Liver (tissue), 9 donors: ENCODE measurements around the gene RFX4. TPM values are rescaled to one million over a fixed set of nuclear protein-coding genes. Genes with fewer than 3 reads are reported as not detected.

Experiments used
- DNase-seq: peaks from one replicate; pipeline ENCODE4 v3.0.0-alpha.2; 2017; ENCODE audit warnings: low spot score
- H3K27ac ChIP-seq, 2 donors: one replicate each; pipeline ENCODE4 v1.7.0; 2013; ENCODE audit warnings: inconsistent platforms in 2 of 2, low read length in 2 of 2, control low read depth in 1 of 2, low read depth in 1 of 2, mild to moderate bottlenecking in 1 of 2
- H3K27me3 ChIP-seq, 4 donors: one replicate each; pipeline versions ENCODE4 v1.6.1 to v1.7.0; 2013; ENCODE audit warnings: low read length in 3 of 4, inconsistent platforms in 1 of 4, mild to moderate bottlenecking in 1 of 4, moderate library complexity in 1 of 4; ENCODE audit not compliant: control insufficient read depth in 4 of 4, insufficient read depth in 4 of 4
- H3K36me3 ChIP-seq, 4 donors: one replicate each; pipeline versions ENCODE4 v1.6.1 to v1.7.0; 2013; ENCODE audit warnings: low read length in 3 of 4, mild to moderate bottlenecking in 3 of 4, low read depth in 1 of 4, moderate library complexity in 1 of 4; ENCODE audit not compliant: control insufficient read depth in 4 of 4, insufficient read depth in 3 of 4
- H3K4me1 ChIP-seq, 4 donors: one replicate each; pipeline versions ENCODE4 v1.6.1 to v1.7.0; 2013; ENCODE audit warnings: low read length in 3 of 4, mild to moderate bottlenecking in 3 of 4, moderate library complexity in 1 of 4; ENCODE audit not compliant: control insufficient read depth in 4 of 4, insufficient read depth in 4 of 4
- H3K4me3 ChIP-seq, 3 donors: one replicate each; pipeline versions ENCODE4 v1.6.1 to v1.7.0; 2013; ENCODE audit warnings: low read length in 3 of 3, control low read depth in 1 of 3, low read depth in 1 of 3, mild to moderate bottlenecking in 1 of 3
- H3K9ac ChIP-seq, 2 donors: one replicate each; pipeline ENCODE4 v1.7.0; 2013; ENCODE audit warnings: low read length in 2 of 2, mild to moderate bottlenecking in 2 of 2, moderate library complexity in 2 of 2, control low read depth in 1 of 2, low read depth in 1 of 2
- H3K9me3 ChIP-seq, 4 donors: one replicate each; pipeline versions ENCODE4 v1.6.1 to v1.7.0; 2013; ENCODE audit warnings: low read length in 3 of 4; ENCODE audit not compliant: control insufficient read depth in 4 of 4
- EGR1 ChIP-seq, 2 donors: IDR thresholded peaks; 2 replicates each; pipeline ENCODE4 v1.6.1; 2016 to 2018; ENCODE audit warnings: antibody characterized with exemption in 2 of 2, low read depth in 2 of 2
- FOXA1 ChIP-seq: IDR thresholded peaks from 2 replicates; pipeline ENCODE4 v1.6.1; 2016; ENCODE audit warnings: antibody characterized with exemption
- GABPA ChIP-seq, 2 donors: IDR thresholded peaks in 1 of 2; conservative IDR thresholded peaks in 1 of 2; 2 replicates each; pipeline ENCODE4 v1.6.1; 2016; ENCODE audit warnings: antibody characterized with exemption in 2 of 2, mild to moderate bottlenecking in 1 of 2, moderate library complexity in 1 of 2
- HNF4A ChIP-seq, 2 donors: conservative IDR thresholded peaks; 2 replicates each; pipeline ENCODE4 v1.6.1; 2016; ENCODE audit warnings: antibody characterized with exemption in 2 of 2, mild to moderate bottlenecking in 2 of 2
- HNF4G ChIP-seq: IDR thresholded peaks from 2 replicates; pipeline ENCODE4 v1.6.1; 2016; ENCODE audit warnings: antibody characterized with exemption
- JUND ChIP-seq, 2 donors: IDR thresholded peaks; 2 replicates each; pipeline ENCODE4 v1.6.1; 2016; ENCODE audit warnings: antibody characterized with exemption in 2 of 2
- NR2F2 ChIP-seq: IDR thresholded peaks from 2 replicates; pipeline ENCODE4 v1.6.1; 2016; ENCODE audit warnings: antibody characterized with exemption
- RAD21 ChIP-seq, 2 donors: IDR thresholded peaks; 2 replicates each; pipeline ENCODE4 v1.6.1; 2016; ENCODE audit warnings: antibody characterized with exemption in 2 of 2, mild to moderate bottlenecking in 2 of 2
- SP1 ChIP-seq: IDR thresholded peaks from 2 replicates; pipeline ENCODE4 v1.6.1; 2018; ENCODE audit warnings: antibody characterized with exemption, mild to moderate bottlenecking
- WGBS: extraction: QIAGEN DNeasy Blood & Tissue Kit; methylation state at CpG from one replicate; pipeline ENCODE4 v1.1.7; 2013; 5-methylcytosine and 5-hydroxymethylcytosine counted together
- polyA plus RNA-seq, 2 donors: library from polyadenylated mRNA; stranded (reverse) in 1 of 2; unstranded in 1 of 2; fragments of 200-250 nt in 1 of 2; fragments of >200 nt in 1 of 2; fragmentation: Nextera tagmentation in 1 of 2; extraction: Ambion mirVana in 1 of 2; gene quantifications; one replicate each; pipeline versions ENCODE4 v1.2.1 to v1.2.3, GENCODE V29; 2013 to 2015
- total RNA-seq, 2 donors: library from RNA; depleted of rRNA; stranded (reverse); fragments of >200 nt; gene quantifications; one replicate each; pipeline ENCODE4 v1.2.3, GENCODE V29; 2014
- TF ChIP-seq, protein P1 (sequence below): IDR thresholded peaks from 2 replicates; pipeline ENCODE4 v1.6.1; 2016; ENCODE audit warnings: antibody characterized with exemption, mild to moderate bottlenecking
- TF ChIP-seq, protein P2 (sequence below): IDR thresholded peaks from 2 replicates; pipeline ENCODE4 v1.6.1; 2016; ENCODE audit warnings: antibody characterized with exemption
- TF ChIP-seq, protein P3 (sequence below): IDR thresholded peaks from 2 replicates; pipeline ENCODE4 v1.6.1; 2016; ENCODE audit warnings: antibody characterized with exemption
- TF ChIP-seq, protein P4 (sequence below): fragments of 150-350 bp; IDR thresholded peaks from 2 replicates; pipeline ENCODE4 v1.5.1; 2017; ENCODE audit warnings: improper control_type of control experiment, low read depth, low read length; ENCODE audit not compliant: missing input control
- donor health status: healthy.
- donor health status: healthy.
- donor health status: healthy.
- donor health status: healthy.
- donor health status: healthy.

The RFX4 gene
- total and polyA plus RNA-seq, 4 donors, result not detected

DNA sequence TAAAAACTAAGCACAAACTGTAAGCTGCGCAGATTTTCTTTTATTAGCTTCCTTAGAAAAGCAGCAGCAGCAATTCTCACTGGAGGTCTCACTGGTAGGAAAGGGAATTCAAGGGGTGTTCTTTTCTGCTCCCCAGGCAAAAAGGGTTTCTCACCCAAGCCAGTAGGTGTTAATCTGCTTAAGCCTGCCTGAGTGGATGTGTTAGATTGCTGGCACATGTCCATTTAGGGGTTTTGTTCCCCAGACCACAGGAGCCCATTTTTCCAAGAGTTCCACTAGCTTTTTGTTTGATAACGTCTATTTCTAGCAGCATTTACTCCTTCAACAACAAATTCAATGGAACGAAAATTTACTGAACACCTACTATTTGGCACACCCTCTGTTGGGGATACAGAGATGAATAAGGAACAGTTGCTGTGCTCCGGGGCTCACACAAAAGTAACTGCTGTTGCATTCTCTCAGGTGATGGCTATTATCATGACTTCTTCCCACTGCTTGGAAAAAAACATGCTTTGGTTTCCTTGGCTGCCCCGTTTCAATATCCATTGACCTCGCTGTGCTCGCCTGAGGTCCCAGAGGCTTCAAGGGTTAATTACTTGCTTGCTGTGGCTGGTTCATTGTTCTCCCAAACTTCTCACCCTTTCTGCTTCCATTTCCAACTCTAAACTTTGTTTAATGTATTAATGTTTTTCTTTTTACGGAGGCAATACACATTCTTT is 160.6 kb downstream of the RFX4 start:
- Histone ChIP-seq H3K9ac (no peak overlapping the region), H3K4me3 (no peak overlapping the region), H3K36me3 (no peaks in the 10 kb centered on the region), H3K27ac (no peak overlapping the region), H3K4me1 (no peaks in the 10 kb centered on the region), H3K27me3 (no peaks in the 10 kb centered on the region), H3K9me3 (no peaks in the 10 kb centered on the region)
- TF ChIP-seq JUND (IDR thresholded peaks at IDR 0.05) (no peak), HNF4G (no peak), GABPA (IDR thresholded peaks at IDR 0.05 in 1 of 2, conservative IDR thresholded peaks at IDR 0.05 in 1 of 2) (no peak), SP1 (no peak), HNF4A (conservative IDR thresholded peaks at IDR 0.05) (no peak)
- TF ChIP-seq, protein P1, sequence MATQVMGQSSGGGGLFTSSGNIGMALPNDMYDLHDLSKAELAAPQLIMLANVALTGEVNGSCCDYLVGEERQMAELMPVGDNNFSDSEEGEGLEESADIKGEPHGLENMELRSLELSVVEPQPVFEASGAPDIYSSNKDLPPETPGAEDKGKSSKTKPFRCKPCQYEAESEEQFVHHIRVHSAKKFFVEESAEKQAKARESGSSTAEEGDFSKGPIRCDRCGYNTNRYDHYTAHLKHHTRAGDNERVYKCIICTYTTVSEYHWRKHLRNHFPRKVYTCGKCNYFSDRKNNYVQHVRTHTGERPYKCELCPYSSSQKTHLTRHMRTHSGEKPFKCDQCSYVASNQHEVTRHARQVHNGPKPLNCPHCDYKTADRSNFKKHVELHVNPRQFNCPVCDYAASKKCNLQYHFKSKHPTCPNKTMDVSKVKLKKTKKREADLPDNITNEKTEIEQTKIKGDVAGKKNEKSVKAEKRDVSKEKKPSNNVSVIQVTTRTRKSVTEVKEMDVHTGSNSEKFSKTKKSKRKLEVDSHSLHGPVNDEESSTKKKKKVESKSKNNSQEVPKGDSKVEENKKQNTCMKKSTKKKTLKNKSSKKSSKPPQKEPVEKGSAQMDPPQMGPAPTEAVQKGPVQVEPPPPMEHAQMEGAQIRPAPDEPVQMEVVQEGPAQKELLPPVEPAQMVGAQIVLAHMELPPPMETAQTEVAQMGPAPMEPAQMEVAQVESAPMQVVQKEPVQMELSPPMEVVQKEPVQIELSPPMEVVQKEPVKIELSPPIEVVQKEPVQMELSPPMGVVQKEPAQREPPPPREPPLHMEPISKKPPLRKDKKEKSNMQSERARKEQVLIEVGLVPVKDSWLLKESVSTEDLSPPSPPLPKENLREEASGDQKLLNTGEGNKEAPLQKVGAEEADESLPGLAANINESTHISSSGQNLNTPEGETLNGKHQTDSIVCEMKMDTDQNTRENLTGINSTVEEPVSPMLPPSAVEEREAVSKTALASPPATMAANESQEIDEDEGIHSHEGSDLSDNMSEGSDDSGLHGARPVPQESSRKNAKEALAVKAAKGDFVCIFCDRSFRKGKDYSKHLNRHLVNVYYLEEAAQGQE, result no peak
- 69% methylated on average over 8 of the region's 8 CpGs for WGBS
- DNase-seq, result no peak

DNA sequence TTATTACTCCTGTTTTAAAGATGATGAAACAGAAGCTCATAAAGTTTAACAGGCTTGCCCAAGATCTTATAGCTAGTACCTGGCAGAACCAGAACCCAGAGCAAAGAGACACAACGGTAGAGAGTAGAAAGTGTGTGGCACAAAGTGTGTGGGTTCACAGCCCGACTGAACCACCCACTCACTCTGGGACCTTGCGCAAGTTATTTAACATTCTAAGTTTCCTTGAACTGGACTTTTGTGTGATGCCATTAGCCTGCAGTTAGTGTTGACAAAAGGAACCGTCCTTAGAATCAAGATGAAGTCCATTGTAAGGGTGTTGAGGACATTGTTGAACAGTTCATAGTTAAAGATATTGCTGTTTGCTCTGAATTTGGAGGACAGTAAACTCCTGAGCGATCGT is 161.8 kb downstream of the RFX4 start:
- Histone ChIP-seq H3K36me3 (no peaks in the 10 kb centered on the region), H3K4me1 (no peaks in the 10 kb centered on the region), H3K27ac (no peak overlapping the region), H3K9me3 (no peaks in the 10 kb centered on the region), H3K9ac (no peak overlapping the region), H3K27me3 (no peaks in the 10 kb centered on the region), H3K4me3 (no peak overlapping the region)
- 56% methylated on average over 6 of the region's 6 CpGs for WGBS
- DNase-seq, result no peak
- TF ChIP-seq, protein P2, sequence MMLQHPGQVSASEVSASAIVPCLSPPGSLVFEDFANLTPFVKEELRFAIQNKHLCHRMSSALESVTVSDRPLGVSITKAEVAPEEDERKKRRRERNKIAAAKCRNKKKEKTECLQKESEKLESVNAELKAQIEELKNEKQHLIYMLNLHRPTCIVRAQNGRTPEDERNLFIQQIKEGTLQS, result no peak
- TF ChIP-seq HNF4A (conservative IDR thresholded peaks at IDR 0.05) (no peak), JUND (IDR thresholded peaks at IDR 0.05) (no peak), SP1 (no peak), FOXA1 (no peak), RAD21 (IDR thresholded peaks at IDR 0.05) (no peak), NR2F2 (no peak), EGR1 (IDR thresholded peaks at IDR 0.05; ENCODE audit: low read depth in 2 of 2) (no peak)
- TF ChIP-seq, protein P3, sequence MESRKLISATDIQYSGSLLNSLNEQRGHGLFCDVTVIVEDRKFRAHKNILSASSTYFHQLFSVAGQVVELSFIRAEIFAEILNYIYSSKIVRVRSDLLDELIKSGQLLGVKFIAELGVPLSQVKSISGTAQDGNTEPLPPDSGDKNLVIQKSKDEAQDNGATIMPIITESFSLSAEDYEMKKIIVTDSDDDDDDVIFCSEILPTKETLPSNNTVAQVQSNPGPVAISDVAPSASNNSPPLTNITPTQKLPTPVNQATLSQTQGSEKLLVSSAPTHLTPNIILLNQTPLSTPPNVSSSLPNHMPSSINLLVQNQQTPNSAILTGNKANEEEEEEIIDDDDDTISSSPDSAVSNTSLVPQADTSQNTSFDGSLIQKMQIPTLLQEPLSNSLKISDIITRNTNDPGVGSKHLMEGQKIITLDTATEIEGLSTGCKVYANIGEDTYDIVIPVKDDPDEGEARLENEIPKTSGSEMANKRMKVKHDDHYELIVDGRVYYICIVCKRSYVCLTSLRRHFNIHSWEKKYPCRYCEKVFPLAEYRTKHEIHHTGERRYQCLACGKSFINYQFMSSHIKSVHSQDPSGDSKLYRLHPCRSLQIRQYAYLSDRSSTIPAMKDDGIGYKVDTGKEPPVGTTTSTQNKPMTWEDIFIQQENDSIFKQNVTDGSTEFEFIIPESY, result no peak
- TF ChIP-seq, protein P4, sequence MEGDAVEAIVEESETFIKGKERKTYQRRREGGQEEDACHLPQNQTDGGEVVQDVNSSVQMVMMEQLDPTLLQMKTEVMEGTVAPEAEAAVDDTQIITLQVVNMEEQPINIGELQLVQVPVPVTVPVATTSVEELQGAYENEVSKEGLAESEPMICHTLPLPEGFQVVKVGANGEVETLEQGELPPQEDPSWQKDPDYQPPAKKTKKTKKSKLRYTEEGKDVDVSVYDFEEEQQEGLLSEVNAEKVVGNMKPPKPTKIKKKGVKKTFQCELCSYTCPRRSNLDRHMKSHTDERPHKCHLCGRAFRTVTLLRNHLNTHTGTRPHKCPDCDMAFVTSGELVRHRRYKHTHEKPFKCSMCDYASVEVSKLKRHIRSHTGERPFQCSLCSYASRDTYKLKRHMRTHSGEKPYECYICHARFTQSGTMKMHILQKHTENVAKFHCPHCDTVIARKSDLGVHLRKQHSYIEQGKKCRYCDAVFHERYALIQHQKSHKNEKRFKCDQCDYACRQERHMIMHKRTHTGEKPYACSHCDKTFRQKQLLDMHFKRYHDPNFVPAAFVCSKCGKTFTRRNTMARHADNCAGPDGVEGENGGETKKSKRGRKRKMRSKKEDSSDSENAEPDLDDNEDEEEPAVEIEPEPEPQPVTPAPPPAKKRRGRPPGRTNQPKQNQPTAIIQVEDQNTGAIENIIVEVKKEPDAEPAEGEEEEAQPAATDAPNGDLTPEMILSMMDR, result no peak
